GM18511 (cell line): Measurements from ENCODE around the gene SETDB2.
A peak's percentile ranks its signal among the peaks of the same experiment; 100 is the strongest.

ENCODE experiments used
- ATAC-seq: cut with Tn5 transposase; IDR thresholded peaks from one replicate; pipeline ENCODE4 v1.9.1; 2021; ENCODE audit warnings: mild to moderate bottlenecking, moderate library complexity; ENCODE audit not compliant: unreplicated experiment

The SETDB2 gene

DNA sequence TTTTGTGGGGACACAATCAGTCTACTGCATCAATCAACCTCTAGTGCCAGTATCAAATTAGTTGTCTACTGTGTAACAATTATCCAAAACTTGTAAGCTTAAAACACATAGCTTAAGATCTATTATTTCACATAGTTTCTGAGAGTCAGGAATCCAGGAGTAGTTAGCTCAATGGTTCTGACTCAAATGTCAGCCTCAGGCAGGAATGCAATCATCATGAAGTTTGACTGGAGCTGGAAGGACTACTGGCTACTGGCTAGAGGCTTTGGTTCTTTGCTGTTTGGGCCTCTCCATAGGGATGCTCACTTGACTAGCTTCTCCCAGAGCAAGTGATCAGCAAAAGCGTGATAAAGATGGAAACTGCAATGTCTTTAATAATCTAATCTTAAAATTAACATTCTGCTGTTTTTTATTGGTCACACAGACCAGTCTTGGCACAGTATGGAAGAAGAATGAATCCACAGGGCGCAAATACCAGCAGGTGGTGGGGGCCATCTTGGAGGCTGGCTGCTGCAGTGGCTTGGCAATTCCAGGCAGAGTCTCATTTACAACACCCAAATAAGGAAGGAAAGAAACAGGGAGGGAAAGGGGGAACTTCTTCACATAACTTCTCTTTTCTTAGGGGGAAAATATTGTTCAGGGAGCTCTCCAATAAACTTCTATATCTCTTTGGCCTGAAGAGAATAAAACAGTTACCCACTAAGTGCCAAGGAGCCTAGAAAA is 15.9 kb upstream of the SETDB2 start:
- no peak for ATAC-seq

DNA sequence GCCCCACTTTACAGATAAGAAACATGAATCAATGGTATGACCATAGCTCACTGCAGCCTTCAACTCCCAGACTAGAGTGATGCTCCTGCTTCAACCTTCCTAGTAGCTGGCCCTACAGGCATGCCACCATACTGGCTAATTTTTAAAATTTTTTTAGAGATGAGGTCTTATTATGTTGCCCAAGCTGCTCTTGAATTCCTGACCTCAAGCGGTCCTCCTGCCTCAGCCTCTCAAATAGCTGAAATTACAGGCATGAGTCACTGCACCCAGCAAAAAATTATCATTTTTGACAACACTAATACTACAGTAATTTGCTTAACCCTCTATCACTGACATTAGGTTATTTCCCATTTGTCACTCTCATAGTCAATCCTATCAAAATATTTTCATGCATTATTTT is 15.0 kb upstream of the SETDB2 start:
- ATAC-seq, result no peak

DNA sequence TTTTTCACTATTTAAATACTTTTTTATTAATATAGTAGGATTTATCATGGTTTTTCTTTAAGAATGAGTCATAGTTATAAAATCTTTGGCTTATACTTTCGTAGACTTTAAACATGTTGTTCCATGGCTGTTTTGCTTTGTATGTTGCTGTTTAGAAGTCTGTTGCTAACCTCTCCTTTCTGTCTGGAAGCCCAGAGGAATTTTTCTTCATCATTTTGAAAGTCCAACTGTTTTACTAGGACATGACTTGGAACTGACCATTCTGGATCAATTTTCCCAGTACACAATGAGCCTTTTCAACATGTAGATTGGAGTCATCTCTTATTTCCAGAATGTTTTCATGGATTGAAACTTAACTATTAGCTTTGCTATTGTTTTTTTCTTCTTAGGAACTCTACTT is 8.1 kb upstream of the SETDB2 start:
- no peak for ATAC-seq

DNA sequence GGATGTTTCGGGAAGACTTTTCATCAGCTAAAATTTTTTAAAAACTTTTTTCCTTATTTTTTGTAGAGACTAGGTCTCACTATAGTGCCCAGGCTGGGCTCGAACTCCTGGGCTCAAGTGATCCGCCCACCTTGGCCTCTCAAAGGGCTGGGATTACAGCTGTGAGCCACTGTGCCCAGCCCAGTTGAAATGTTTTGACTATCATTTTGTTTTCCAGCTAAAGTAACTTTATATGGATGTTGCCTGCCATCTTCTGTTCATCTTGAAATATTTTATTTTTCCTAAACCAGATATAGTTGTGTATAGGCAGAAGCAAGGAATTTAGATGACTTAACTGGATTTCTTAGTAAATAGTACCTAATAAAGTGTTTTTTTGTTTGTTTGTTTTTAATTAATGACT is 7.2 kb upstream of the SETDB2 start:
- ATAC-seq, result no peak

DNA sequence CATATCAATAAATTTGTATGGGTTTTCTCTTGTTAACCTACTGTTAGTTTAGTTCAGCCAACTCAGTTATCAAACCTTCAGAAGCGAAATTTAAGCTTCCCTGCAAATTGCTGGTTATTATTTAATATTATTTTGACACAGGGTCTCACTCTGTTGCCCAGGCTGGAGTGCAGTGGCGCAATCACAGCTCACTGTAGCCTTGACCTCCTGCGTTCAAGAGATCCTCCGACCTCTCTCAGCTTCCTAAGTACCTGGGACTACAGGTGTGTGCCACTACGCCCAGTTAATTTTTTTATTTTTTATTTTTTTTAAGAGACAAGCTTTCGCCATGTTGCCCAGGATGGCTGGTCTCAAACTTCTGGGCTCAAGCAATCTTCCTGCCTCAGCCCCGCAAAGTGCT is 6.4 kb upstream of the SETDB2 start:
- ATAC-seq, result no peak

DNA sequence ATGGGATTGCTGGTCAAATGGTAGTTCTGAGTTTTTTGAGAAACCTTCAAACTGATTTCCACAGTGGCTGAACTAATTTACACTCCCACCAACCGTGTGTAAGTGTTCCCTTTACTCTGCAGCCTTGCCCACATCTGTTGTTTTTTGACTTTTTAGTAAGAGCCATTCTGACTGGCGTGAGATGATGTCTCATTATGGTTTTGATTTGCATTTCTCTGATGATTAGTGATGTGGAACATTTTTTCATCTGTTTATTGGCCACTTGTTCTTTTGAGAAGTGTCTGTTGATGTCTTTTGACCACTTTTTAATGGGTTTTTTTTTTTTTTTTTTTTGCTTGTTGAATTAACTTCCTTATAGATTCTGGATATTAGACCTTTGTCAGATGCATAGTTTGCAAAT is 4.5 kb upstream of the SETDB2 start:
- no peak for ATAC-seq

DNA sequence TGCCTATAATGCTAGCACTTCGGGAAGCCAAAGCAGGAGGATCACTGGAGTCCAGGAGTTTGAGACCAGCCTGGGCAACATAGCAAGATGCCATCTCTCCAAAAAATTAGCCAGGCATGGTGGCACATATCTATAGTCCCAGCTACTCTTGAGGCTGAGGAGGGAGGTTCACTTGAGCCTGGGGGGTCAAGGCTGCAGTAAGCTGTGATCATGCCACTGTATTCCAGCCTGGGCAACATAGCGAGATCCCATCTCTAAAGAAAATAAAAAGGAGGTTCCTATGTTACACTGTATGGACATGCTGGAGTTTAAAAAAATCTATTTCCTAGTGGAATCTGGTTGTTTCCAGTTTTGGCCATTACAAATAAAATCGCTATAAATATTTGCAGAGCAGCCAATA is 2.8 kb upstream of the SETDB2 start:
- no peak for ATAC-seq

DNA sequence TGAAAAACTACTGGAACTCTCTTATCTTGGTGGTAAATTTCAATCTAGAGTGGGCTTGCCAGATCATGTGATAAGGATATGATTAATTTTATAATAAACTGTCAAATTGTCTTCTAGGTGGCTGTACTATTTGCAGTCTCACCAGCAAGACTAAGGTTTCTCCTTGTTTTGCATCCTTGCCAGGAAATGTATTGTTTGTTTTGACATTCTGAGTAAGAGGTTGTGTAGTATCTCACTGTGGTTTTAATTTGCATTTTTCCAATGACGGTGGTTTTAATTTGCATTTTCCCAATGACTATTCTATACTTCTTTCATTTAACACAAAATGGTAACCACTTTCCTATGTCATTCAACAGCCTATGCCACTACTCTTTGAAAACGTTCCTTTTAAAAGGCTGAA is 2.2 kb upstream of the SETDB2 start:
- ATAC-seq, result no peak

DNA sequence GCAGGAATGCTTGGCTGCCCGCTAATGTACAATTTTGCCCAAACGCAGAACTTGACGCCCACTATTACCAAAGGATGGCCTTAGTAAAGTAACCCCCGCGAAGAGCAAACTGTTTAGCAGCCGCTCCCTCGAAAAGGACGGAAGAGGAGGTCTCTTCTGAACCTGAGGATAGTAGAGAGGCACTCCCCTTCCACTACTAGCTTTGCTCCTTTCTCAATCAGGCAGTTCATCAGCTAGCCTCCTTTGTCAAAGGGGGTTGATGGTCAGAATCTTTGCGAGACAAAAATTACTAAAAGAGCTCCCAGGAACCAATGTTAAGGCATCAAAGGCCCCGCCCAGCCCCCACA is 744 bp upstream of the SETDB2 start:
- ATAC-seq, result no peak

DNA sequence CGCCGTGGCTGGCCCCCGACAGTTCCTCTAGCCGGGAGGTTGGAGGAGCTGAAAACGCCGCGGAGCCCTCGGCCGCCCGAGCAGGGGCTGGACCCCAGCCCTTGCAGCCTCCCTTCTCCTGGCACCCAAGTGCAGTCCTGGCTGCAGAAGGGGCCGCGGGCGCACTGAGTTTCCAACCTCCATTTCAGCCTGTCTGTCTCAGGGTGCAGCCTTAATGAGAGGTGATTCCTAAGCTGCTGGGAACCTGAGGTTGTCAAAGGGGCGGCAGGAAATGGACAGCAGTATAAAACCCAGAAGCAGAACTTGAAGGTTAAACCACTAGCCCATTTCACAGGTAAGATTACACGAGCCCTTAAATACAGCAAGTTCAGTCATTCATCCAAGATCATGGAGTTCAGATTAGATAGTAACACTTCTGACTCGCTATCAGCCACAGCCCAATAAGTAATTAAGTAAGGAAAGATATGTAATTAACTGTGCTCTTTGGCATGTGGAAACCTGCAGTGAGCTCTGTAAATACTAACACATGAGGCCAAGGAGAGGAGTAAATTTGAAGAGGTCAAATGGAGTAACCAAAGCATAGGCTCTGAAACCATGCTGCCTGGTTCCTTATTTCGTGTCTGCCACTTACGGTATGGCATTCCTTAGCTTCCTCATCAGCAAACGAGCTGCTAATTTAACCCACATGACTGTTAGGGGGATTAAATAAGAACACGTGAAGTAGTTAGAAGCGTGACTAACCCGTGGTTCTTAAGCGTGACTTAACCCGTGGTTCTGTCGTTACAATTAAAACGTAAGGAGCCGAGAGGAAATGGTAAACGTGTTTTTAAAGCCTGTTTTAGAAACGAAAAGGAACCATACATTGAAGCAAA is 686 bp downstream of the SETDB2 start:
- peak; percentile 22 for ATAC-seq

DNA sequence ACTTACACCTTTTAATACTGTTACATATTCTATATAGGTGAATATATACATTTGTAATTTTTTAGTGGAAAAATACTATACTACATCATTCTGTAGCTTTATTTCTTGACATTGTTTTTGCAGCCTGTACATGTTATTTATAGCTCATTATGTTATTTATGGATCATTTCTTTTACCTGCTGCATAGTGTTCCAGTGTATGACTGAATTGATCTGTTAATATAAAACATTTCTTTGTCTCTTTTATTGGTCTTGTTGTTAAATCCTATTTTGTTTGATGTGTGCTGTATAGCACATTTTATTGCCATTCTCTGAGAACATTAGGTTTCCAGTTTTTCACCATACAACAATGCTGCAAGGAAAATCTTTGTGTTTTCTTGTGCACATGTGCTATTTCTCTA is 2.4 kb downstream of the SETDB2 start:
- ATAC-seq, result no peak

DNA sequence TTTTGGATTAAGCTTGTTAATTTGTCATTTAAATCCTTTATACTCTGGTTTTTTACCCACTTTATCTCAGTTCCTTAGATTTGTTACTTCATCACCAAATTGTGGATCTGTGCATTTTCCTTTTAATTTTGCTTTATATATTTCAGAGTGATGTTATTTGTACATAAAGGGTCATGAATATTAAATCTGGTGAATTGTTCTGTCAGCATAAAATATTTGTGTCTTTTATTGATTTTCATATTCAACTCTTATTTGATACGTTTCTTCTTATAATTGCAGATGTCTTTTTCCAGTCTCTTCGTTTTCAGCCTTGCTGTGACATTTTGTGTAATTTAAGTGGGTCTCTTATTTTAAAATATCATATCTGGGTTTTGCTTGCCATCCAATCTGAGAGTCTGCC is 4.7 kb downstream of the SETDB2 start:
- ATAC-seq, result no peak

DNA sequence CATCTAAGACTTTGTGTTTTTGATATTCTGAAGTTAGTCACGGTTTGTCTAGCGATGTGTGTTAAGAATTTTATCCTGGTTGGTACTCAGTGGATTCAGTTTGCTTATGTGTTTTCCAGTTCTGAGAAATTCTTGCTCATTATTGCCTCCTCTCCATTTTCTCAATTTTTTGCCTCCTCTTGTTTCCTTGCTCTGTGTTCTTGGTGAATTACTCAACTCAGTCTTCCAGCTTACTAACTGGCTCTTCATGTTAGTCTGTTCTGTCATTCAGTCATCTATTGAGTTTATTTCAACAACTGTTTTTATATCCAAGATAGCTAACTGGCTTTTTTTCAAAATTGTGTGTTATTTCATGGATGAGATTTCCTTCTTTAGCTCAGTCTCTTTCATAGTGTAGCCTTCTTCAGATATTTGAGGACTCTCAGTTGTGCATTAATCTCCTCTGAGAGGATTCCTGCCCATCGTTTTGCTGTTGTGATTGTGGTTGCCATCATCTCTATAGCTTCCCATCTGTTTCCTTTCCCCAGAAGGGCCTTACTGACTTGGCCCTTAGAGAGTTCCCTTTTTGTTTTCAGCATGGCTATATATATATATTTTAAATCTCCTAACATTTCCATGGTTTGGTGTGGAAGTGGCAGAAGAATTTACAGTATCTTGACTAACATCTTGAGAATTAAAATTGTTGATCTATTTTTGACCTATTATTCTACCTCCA is 6.2 kb downstream of the SETDB2 start:
- no peak for ATAC-seq

DNA sequence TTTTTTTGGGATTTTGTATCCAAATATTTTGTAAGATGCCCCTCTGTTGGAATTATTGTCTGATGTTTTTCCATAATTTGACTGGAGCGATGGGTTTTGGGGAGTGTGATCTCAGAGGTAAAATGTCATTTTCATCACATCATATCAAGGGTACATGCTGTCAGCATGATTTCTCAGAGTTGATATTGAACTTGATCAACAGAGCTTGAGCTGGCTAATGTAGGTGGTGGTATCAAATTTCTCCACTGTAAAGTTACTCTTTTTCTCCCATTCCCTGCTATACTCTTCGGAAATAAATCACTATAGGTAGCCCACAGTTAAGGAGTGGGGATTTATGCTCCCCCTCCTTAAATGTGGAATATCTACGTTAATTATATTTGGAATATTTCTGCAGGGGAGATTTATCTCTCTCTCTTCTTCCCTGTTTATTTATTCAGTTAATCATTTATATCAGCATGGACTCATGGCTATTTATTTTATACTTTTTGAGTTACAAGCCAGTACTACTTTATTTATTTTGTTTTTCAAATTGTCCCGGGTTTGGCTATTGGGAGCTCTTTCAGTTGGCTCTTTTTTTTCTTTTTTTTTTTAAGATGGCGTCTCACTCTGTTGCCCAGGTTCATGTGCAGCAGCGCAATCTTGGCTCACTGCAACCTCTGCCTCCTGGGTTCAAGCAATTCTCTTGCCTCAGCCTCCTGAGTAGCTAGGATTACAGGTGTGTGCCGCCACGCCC is 8.8 kb downstream of the SETDB2 start:
- ATAC-seq, result no peak

DNA sequence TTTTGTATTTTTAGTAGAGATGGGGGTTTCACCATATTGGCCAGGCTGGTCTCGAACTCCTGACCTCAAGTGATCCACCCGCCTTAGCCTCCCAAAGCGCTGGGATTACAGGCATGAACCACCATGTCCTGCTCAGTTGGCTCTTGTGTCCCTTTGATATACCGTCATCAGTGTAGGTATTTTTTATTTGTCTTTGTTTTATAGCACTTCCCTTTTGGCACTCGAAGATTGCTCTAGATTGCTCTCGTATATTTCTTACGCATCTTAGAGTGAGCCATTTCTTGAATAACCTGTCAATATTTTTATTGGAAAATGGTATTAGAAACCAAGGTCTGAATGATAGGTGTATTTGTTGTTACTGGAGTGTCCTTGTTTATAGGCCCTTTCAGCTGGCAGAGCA is 9.4 kb downstream of the SETDB2 start:
- no peak for ATAC-seq

DNA sequence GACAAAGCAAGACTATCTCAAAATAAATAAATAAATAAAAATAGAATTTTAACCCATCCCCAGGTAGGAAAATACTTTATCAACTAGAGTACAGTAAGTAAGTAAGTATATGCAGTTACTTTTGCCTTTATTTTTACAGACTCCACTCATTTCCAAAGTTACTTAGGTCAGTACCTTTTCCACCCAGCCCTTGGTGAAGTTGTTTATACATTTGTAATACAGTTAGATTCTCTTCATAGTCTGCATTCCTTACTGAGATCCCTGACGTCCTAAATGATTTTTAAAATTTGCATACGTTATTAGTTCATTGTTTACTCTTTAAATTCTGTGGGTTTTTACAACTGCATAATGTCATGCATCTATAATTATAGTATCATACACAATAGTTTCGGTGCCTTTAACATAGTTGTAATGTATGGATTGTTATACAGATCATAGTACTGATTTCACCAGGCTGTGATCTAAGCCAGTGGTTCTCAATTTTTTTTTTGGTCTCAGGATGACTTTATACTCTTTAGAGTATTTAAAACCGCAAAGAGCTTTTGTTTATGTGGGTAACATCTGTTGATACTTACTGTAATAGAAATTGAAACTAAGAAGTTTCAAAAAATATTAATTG is 10.4 kb downstream of the SETDB2 start:
- ATAC-seq, result peak; percentile 98

DNA sequence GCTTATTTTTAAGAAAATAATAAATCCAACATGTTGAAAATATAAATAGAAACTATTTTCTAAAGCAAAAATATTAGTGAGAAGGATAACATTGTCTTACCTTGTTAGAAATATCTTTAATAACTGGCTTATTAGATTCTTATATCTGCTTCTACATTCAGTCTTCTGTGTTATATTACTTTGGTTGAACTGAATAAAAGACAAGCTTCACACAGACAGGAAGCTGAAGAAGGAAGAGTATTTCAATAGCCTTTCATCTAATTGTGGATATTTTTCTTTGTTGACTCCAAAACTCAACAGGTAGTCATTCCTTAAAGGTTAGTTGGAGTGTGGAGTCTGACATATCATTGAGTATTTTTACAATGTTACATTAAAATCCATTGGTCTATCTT is 10.9 kb downstream of the SETDB2 start:
- no peak for ATAC-seq

DNA sequence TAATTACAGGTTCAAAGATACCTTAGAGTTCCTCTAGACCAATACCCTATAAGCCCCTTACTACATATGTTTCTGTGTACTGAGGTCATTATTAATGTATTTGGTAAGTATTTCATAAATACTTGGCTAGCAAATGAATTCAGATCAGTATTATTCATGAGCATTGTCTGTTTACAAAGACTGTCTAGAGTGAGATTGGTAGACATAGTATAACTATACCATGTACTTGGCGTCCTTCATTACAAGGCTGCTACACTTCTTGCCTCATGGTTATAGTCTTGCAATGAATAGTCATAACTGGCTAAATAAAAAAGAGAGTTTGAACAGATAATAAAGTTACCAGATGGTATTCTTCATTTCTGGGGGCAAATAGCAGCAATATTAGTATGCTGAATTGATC is 12.1 kb downstream of the SETDB2 start:
- no peak for ATAC-seq

DNA sequence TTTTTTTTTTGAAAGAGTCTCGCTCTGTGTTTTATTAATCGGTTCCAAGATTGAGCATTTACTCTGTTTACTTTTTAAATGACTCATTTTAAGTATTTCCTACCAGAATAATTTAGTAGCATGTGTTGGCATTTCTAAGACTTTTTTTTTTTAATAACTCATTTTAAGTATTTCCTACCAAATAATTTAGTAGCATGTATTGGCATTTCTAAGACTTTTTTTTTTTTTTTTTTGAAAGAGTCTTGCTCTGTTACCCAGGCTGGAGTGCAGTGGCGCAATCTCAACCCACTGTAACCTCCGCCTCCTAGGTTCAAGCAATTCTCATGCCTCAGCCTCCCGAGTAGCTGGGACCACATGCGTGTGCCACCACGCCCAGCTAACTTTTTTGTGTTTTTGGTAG is 13.1 kb downstream of the SETDB2 start:
- ATAC-seq, result no peak

DNA sequence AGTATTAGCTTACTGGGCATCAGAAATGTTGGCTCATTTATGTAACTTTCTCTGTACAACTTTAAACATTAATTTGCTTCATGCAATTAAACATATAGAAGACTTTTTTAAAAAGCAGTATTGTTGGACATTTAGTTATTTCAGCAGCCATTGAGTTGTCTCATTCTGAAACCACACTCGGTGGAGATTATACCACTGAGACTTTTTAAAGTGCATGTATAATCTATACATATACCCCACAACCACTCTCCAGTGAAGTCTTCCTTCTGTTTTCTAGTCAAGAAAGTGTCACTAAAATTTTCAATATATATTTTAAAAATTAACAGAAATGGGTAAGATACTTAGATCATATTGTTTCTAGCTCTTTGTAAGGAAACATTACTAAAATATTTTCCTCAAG is 15.5 kb downstream of the SETDB2 start:
- ATAC-seq, result no peak

DNA sequence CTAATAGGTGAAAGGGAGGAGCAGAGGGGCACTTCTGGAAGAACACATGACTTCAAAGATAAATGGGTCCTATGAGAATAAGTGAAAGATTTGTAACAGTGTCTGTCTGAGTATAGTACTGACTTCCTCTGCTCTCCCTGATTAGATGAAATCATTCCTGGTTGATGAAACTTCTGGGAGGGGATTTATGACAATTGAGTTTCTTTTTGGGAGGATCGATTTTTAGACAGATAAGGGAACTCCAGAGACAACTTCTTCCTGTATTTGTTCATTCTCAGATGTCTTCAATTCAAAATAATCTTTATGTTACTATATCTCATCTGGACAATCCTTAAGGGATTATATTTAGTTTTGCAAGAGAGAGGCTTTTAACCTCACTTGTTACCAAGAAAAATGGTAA is 20.0 kb downstream of the SETDB2 start:
- ATAC-seq, result no peak
